Lung (tissue), 12 donors: ENCODE results near the gene NATD1. TPM values are rescaled to one million over a fixed set of nuclear protein-coding genes. Genes with fewer than 3 reads are reported as not detected.

Source experiments
- ATAC-seq: fragments of 200-7000 bp; cut with Tn5 transposase; one replicate; pipeline ENCODE4 v1.9.1; 2020; ENCODE audit warnings: moderate number of reproducible peaks; ENCODE audit not compliant: insufficient read depth, low FRiP score
- DNase-seq, 3 donors: peaks; one replicate each; pipeline ENCODE4 v3.0.0-alpha.2; 2013 to 2017
- H3K27ac ChIP-seq, 2 donors: one replicate each; pipeline ENCODE4 v1.5.1; 2013; ENCODE audit warnings: mild to moderate bottlenecking in 2 of 2, moderate library complexity in 2 of 2, control low read depth in 1 of 2, inconsistent platforms in 1 of 2, low read depth in 1 of 2, low read length in 1 of 2
- H3K27me3 ChIP-seq, 3 donors: one replicate each; pipeline ENCODE4 v1.5.1; 2013; ENCODE audit warnings: low read length in 2 of 3; ENCODE audit not compliant: control insufficient read depth in 3 of 3, insufficient read depth in 3 of 3
- H3K36me3 ChIP-seq, 4 donors: one replicate each; pipeline ENCODE4 v1.5.1; 2013; ENCODE audit warnings: low read length in 4 of 4, mild to moderate bottlenecking in 1 of 4, moderate library complexity in 1 of 4; ENCODE audit not compliant: control insufficient read depth in 4 of 4, insufficient read depth in 4 of 4
- H3K4me1 ChIP-seq, 5 donors: one replicate each; pipeline ENCODE4 v1.5.1; 2013; ENCODE audit warnings: low read length in 5 of 5, mild to moderate bottlenecking in 2 of 5, moderate library complexity in 1 of 5; ENCODE audit not compliant: control insufficient read depth in 5 of 5, insufficient read depth in 5 of 5
- H3K4me3 ChIP-seq: one replicate; pipeline ENCODE4 v1.5.1; 2013; ENCODE audit warnings: mild to moderate bottlenecking, control low read depth, moderate library complexity
- H3K9ac ChIP-seq, 2 donors: one replicate each; pipeline ENCODE4 v1.5.1; 2013; ENCODE audit warnings: low read length in 2 of 2, control low read depth in 1 of 2; ENCODE audit not compliant: insufficient read depth in 1 of 2
- H3K9me3 ChIP-seq, 4 donors: one replicate each; pipeline ENCODE4 v1.5.1; 2013; ENCODE audit warnings: low read length in 3 of 4, mild to moderate bottlenecking in 1 of 4, moderate library complexity in 1 of 4; ENCODE audit not compliant: control insufficient read depth in 4 of 4, insufficient read depth in 3 of 4
- CTCF ChIP-seq: IDR thresholded peaks from 2 replicates; pipeline ENCODE4 v1.5.1; 2012; ENCODE audit warnings: mild to moderate bottlenecking; ENCODE audit errors: control extremely low read depth, extremely low read depth
- WGBS, 2 donors: extraction: QIAGEN DNeasy Blood & Tissue Kit; methylation state at CpG; one replicate each; pipeline ENCODE4 v1.1.7; 2013; 5-methylcytosine and 5-hydroxymethylcytosine counted together
- polyA plus RNA-seq, 2 donors: library from polyadenylated mRNA; stranded (reverse); fragments of 200-250 nt; gene quantifications; one replicate each; pipeline ENCODE4 v1.2.1, GENCODE V29; 2013
- total RNA-seq, 2 donors: library from RNA; depleted of rRNA in 1 of 2; stranded (reverse); fragments of >200 nt in 1 of 2; gene quantifications; one replicate each; pipeline ENCODE4 v1.2.1, GENCODE V29; 2014 to 2021
- donor health status: control.
- donor health status: control.
- donor health status: Bipolar disorder and iron deficiency.
- donor health status: healthy.
- donor health status: DM: yes; HTN: yes; CAD: no.

The NATD1 gene
- total and polyA plus RNA-seq, 4 donors = 4.8 to 8.1 (median 6.6) TPM

GRCh38 chr17:21298056-21298982 is 45.1 kb upstream of the NATD1 start:
- Histone ChIP-seq H3K4me1 (peaks cover 0 to 5% (median 0%) of the 10 kb centered on the region in 5 donors), H3K4me3 (no peak overlapping the region), H3K27me3 (no peaks in the 10 kb centered on the region), H3K27ac (no peak overlapping the region), H3K9me3 (no peaks in the 10 kb centered on the region), H3K9ac (no peak overlapping the region), H3K36me3 (peaks cover 0 to 43% (median 14%) of the 10 kb centered on the region in 4 donors)
- ATAC-seq = no peak
- DNase-seq = no peak
- TF ChIP-seq CTCF = no peak
- 74 to 79% methylated on average over 22 of the region's 22 CpGs for WGBS, 2 donors

- Histone ChIP-seq H3K9me3 (no peaks in the 10 kb centered on the region), H3K4me1 (peaks cover 0 to 5% (median 0%) of the 10 kb centered on the region in 5 donors), H3K36me3 (peaks cover 3 to 40% (median 12%) of the 10 kb centered on the region in 4 donors), H3K4me3 (no peak overlapping the region), H3K9ac (no peak overlapping the region), H3K27ac (no peak overlapping the region), H3K27me3 (no peaks in the 10 kb centered on the region)
- no peak for TF ChIP-seq CTCF
- ATAC-seq (no peak), DNase-seq (no peak)
- WGBS, 2 donors = 64 to 74% methylated on average over 9 to 10 of the region's 10 CpGs
Measured at GRCh38 chr17:21297597-21297996, 44.4 kb upstream of the NATD1 start.

GRCh38 chr17:21297026-21297520 is 43.9 kb upstream of the NATD1 start:
- H3K27me3 ChIP-seq = no peaks in the 10 kb centered on the region
- no peak for DNase-seq
- peaks cover 0 to 38% (median 10%) of the 10 kb centered on the region in 4 donors for H3K36me3 ChIP-seq
- no peak for ATAC-seq
- no peaks in the 10 kb centered on the region for H3K9me3 ChIP-seq
- H3K4me3 ChIP-seq = no peak overlapping the region
- no peak overlapping the region for H3K27ac ChIP-seq
- no peak overlapping the region for H3K9ac ChIP-seq
- 75 to 78% methylated on average over 10 of the region's 10 CpGs for WGBS, 2 donors
- TF ChIP-seq CTCF = no peak
- H3K4me1 ChIP-seq = peaks cover 0 to 5% (median 0%) of the 10 kb centered on the region in 5 donors
